NCI-H510A (cell line): ENCODE measurements around the gene ISCU.
A peak's percentile ranks its signal among the peaks of the same experiment; 100 is the strongest.

Source experiments
- DNase-seq: peaks from one replicate; lab custom pipeline; 2025; lab: John Stamatoyannopoulos, UW

ISCU gene

DNA sequence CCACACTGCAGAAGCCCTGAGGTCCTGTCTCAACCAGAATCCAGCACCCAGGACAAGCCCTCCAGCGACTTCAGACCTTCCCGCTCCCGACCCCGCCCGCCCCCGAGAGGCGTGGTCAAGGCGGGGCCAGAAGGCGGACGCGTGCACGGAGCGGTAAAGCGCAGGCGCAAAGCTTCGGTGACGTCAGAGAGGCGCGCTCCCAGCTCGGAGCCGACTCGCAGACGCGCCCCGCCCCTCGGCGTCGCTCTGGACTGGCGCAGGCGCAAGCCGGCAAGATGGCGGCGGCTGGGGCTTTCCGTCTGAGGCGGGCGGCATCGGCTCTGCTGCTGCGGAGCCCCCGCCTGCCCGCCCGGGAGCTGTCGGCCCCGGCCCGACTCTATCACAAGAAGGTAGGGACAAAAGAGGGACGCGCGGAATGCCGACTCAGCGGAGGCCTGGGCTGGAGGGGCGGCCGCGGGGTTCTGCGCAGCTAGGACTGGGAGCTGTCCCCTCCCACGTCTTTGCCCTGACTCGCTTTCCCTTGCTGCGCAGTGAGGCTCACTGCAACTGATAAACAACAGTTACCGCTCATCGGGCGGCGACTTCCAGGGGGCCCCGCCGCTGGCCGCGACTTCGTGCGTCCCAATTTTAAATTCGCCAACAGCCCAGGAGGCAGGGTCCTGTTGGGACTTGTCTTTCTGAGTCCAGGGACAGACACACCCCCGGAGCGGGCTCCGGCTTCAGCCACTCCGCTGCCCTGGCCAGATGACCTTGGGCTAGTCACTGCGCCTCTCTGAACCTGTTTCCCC lies at the start of gene ISCU:
Gene ISCU, plus strand, starts transcription at position 249 of the 788 bp plus-strand sequence. Its CDS starts 27 bp downstream, at position 276.
- peak; percentile 87 for DNase-seq

DNA sequence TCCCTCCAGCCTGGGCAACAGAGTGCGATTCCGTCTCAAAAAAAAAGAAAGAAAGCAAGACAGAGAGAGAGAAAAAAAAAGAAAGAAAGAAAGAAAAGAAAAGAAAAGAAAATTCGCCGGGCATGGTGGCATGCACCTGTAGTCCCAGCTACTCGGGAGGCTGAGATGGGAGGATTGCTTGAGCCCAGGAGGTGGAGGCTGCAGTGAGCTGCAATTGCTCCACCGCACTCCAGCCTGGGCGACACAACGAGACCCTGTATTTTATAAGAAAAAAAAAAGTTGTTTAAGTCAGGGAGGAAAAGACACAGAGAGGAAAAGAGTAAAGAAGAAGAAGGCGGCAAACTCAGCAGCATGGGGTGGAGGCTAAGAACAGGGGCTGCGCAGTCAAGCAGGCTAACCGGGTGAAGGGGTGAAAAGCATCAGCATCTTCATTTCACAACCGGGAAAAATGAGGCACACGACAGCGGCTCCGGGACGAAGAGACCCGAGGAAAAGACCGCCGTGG lies 47.9 kb upstream of the ISCU start:
- DNase-seq, result no peak

- DNase-seq, result peak; percentile 99
These were observed 47.2 kb upstream of the ISCU start, which contains the start of gene FICD for GRCh38 chr12:108514973-108515814. Gene FICD, plus strand, starts transcription at chr12:108515277. Its CDS starts 1,696 bp downstream, at chr12:108516973.

DNA sequence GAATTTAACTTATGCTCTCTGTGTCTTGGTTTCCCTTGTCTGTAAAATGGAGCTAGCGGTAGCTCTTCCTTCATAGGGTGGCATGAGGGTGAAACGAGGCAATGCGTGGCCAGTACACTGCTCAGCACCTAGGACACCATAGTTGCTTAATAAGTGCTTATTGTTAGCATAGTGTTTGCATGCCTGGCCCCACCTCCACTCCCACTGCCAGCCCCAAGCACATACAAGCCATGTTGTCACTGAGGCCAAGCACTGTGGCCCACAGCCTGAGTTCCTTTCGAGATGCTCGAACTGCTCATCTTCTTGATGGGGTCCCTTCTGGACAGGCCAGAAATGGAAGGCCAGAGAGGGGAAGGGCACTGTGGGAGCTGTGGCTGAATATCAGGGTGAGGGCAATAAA lies 46.5 kb upstream of the ISCU start:
- no peak for DNase-seq

- no peak for DNase-seq
These were observed 45.7 kb upstream of the ISCU start for GRCh38 chr12:108516511-108517275.

DNA sequence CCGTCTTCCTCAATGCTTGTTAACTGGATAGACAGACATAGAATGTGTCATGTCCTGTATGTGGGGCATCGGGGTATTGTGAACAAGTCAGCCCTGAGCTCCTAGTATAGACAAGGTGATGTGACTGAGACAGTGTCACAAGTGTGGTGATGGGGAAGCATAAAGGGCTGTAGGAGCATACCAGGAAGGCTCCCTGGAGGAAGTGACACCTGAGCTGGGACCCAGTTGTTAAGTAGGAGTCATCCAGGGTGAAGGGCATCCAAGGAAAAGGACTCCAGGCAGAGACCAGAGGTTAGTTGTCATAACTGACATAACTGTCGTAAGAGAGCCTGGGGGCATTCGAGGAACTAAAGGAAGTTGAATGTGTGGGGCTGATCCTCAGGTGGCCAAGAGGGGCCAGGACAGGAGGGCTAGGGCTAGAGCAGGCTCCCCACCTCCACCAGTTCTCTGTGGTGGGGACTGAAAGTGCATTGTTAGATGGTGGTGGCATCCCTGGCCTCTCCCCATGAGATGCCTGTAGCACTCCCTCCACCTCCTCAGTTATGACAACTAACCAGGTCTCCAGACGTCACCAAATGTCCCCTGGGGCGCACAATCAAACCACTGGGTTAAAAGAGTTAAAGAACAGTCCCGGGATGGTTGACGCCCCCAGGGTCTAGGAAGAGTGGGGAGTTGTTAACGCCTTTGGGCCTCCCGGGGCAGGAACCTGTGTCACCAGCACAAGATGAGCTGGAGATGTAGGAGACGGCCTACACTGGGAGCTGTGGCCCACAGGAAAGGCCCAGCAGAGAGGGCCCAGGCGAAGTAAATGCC lies 44.9 kb upstream of the ISCU start:
- DNase-seq, result no peak

GRCh38 chr12:108518101-108518715 lies 44.2 kb upstream of the ISCU start:
- no peak for DNase-seq

DNA sequence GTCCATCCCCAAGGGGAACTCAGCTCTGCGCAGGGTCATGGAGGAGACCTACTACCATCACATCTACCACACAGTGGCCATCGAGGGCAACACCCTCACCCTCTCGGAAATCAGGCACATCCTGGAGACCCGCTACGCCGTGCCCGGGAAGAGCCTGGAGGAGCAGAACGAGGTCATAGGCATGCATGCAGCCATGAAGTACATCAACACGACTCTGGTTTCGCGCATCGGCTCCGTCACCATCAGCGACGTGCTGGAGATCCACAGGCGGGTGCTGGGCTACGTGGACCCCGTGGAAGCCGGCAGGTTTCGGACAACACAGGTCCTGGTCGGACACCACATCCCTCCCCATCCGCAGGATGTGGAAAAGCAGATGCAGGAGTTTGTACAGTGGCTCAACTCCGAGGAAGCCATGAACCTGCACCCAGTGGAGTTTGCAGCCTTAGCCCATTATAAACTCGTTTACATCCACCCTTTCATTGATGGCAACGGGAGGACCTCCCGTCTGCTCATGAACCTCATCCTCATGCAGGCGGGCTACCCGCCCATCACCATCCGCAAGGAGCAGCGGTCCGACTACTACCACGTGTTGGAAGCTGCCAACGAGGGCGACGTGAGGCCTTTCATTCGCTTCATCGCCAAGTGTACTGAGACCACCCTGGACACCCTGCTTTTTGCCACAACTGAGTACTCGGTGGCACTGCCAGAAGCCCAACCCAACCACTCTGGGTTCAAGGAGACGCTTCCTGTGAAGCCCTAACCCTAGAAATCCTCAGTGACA lies 43.5 kb upstream of the ISCU start:
- DNase-seq, result no peak

GRCh38 chr12:108519558-108519957 lies 42.8 kb upstream of the ISCU start:
- no peak for DNase-seq

- no peak for DNase-seq
These were observed 39.0 kb upstream of the ISCU start for GRCh38 chr12:108523365-108523764.

- no peak for DNase-seq
These were observed 36.7 kb upstream of the ISCU start for GRCh38 chr12:108525681-108526080.

- no peak for DNase-seq
These were observed 35.8 kb upstream of the ISCU start for GRCh38 chr12:108526482-108527165.

DNA sequence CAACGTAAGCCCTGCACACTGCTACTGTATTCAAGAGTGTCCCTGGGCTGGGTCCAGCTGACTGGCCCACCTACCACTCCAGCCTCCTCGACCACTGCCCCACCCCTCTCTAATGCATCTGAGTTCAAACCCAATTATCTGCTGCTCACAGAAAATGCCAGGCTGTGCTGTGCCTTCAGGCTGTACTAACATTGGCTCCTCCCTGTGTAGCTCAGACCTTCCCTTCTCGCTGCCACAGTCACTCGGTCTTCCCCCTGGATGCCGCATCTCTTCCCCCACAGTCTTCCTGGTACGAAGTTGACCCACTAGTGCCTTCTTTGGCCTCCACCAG lies 35.3 kb upstream of the ISCU start:
- no peak for DNase-seq

DNA sequence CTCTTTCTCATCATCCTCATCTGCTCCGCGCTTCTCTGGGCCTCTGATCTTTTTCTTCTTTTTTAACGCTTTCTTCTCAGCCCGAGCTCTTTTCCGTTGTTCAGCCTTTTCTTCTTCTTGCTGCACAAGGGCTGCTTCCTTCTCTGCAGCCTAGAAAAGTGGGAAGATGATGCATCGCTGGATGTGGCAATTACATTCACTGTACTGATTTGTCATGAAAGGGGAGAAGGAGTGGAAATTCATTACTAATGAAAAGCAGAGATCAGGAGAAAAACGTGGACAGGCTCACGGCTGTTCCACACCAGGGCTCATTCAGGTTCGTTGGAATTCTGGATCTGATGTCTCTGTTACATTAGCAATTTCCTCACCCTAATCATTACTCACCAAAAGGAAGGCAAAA lies 32.2 kb upstream of the ISCU start:
- no peak for DNase-seq

DNA sequence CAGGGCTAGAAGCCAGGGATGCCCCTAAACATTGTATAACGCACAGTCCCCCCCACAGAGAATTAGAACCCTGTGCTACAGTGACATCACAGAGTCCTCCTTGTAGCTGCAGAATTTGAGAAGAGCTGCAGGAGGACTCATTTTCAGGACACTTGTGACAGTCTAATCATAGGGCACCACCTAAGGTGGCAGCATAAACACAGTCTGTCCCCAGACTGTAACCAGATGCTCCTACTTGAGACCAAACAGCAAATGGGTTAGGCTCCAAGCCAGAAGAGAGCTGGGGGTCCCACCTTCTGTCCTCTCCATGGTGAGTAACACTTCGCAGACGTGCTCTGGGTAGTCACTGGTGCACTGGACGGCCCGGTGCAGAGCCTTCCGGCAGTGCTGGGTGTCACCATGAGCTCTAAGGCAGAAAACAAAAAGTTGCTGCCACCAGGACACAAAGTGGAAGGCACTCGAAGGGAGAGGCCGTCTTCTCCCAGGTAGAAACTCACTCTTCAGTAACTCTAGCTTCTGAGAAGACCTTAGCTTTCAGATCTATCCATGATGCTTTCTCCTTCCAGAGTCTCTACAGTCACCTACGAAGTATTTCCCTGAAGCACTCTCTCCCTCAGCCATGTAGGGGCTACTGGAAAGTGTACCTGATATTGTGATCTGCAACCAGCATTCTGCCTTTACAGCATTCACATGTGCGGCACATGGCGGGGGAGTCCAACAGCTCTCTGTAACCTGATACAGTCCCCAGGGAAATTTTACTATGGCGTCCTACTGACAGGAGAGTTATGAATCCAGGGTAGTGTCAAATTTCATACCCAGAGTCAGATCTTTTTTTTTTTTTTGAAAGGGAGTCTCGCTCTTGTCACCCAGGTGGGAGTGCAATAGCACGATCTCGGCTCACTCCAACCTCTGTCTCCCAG lies 30.2 kb upstream of the ISCU start:
- DNase-seq, result peak; percentile 11

DNA sequence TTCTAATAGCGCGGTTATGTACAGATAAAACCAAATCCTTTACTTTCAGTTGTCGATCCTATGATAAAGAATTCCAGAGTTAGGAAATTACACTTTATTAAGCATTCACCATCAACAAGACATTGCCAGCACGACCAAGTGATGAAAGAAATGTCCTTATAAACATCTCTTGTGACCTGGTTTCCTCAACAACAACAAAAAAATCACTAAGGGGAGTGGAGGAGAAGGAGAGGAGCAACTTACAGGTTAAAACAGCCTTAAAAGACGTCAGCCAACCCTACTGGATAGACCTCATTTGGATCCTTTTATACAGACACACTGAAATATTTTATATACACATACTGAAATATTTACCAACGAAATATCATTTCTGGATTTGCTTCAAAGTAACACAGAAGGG lies 24.2 kb upstream of the ISCU start:
- no peak for DNase-seq

DNA sequence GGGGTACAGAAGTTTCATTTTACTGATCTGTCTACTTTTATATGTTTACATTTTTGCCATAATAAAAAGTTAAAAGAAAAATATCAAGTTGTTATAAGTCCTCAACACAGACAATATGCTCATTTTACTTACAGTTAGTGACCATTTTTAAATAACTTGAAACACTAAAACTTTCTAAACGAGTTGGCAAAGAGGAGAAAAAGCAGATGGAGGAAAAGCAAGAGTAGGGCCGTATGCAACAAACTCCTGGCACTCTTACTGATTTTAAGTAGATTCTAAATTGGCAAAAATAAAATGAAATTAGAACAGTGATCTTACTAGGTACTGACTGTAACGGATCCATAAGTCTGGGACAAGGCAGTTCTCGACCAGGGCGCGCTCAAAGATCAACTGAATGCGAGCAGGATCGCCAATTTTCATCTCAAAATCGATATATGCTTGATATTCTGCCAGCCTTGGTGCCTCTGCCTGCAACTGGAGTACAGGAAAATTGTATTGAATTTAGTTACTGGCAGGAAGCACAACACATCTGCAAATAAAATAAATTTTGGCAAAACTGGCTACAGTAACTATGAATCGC lies 23.7 kb upstream of the ISCU start:
- DNase-seq, result no peak

DNA sequence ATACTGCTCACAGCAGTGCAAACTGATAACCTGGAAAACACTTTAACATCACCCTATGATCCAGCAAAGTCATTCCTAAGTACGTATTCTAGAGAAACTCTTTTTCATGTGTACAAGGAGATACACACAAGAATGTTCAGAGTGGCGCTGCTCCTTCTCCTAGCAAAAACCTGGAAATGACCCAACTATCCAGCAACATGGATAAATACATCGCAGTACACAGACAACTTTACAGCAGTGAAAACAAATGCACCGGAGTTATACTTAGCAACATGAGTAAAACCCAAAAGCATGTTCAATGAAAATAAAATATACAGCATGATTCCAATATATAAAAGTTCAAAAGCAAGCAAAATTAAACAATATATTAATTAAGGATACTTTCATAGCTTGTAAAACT lies 20.1 kb upstream of the ISCU start:
- no peak for DNase-seq
